Measurements from ENCODE around the gene GSE1.

GSE1 gene

GRCh38 chr16:85709766-85710585 lies 96.9 kb downstream of the GSE1 start:
- no peak for DNase-seq

DNA sequence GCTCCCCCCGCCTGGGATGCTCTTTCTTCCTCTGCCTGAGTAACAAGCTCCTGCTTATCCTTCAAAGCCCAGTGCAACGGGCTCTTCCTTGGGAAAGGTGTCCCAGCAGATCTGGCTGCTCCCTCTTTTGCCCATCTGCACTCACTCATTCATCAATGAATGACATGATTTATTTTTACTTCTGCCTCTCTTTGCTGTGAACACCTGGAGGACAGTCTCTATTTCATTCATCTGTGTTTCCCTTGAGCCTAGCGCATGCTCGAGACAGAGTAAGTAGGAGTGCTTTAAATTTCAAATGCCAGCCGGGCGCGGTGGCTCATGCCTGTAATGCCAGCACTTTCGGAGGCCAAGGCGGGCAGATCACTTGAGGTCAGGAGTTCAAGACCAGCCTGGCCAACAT lies 97.6 kb downstream of the GSE1 start:
- no peak for DNase-seq

DNA sequence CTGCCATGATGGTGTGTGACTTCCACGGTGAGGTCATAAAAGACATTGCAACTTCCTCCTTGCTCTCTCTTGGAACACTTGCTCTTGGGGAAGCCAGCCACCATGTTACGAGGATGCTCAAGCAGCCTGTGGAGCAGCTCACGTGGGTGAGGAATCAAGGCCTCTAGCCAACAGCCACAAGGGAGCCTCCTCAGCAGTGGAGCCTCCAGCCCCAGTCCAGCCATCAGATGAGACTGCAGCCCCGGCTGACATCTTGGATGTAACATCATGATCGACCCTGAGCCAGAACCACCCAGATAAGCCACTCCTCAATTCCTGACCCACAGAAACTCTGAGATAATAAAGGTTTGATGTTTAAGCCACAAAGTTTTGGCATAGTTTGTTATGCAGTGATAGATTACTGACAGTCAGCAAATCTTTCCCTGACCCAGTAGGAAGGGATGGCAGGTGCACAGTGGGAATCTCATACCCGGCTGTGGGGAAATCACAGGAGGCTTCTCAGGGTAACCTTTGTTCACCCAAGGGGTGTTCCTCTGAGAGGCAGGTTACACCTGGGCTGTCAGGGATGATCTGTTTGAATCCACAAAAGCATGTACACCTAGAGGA lies 99.0 kb downstream of the GSE1 start:
- DNase-seq: no peak

DNA sequence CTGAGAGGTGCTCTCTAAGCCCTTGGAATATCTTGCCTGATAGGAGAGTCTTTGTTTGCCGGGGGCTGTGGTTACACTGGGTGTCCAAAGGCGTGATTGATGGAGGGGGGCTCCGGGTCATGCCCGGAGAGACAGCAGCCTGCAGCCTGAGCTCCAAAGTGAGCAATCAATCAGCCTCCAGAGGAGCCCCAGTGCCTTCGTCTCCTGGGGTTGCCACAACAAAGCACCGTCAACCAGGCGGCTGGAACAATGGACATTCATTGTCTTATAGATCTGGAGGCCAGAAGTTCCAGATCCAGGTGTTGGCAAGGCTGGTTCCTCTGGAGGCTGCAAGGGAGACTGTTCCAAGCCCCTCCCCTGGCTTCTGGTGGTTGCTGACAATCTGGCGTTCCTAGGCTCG lies 99.7 kb downstream of the GSE1 start:
- no peak for DNase-seq

GRCh38 chr16:85715169-85716021 lies 102.3 kb downstream of the GSE1 start:
- DNase-seq: peak; percentile 16

DNA sequence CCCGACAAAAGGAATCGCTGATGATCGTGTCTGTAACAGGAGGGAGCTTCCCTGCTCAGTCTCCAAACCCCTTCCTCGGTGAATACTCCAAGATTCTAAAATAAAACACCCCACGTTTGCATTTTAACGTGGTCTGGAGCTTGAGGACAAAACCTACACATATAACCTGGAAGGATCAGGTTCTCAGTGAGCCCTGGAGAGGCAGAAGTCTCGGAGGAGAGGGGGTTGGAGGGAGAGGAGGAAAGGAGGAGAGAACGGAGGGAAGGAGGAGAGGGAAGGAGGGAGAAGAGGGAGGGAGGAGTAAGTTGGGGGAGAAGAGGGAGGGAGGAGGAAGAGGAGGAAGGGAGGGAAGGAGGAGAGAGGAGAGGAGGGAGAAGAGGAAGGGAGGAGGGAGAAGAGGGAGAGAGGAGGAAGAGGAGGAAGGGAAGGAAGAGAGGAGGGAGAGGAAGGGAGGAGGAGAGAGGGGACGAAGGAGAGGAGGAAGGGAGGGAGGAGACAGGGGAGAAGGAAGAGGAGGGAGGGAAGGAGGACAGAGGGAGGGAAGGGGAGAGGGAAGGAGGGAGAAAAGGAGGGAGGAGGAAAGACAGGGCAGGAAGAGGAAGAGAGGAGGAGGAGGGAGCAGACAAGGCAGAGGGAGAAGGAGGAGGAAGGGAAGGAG lies 103.0 kb downstream of the GSE1 start:
- DNase-seq: peak; percentile 14

DNA sequence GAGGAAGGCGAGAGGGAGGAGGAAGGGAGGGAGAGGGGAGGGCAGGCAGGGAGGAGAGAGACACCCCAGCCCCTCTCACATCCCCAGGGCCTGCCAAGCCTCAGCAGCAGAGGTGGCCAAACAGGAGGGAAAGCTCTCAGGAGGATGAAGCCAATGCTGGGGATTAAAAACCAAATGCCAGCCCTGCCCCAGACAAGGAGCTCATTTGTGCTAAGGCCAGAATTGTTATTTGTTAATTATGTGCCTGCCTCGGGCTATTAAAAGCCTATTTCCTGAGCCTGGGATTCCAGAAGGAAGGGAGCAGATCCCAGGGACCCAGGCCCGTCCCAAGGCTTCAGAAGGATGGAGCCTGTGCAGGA lies 103.5 kb downstream of the GSE1 start:
- DNase-seq: no peak

DNA sequence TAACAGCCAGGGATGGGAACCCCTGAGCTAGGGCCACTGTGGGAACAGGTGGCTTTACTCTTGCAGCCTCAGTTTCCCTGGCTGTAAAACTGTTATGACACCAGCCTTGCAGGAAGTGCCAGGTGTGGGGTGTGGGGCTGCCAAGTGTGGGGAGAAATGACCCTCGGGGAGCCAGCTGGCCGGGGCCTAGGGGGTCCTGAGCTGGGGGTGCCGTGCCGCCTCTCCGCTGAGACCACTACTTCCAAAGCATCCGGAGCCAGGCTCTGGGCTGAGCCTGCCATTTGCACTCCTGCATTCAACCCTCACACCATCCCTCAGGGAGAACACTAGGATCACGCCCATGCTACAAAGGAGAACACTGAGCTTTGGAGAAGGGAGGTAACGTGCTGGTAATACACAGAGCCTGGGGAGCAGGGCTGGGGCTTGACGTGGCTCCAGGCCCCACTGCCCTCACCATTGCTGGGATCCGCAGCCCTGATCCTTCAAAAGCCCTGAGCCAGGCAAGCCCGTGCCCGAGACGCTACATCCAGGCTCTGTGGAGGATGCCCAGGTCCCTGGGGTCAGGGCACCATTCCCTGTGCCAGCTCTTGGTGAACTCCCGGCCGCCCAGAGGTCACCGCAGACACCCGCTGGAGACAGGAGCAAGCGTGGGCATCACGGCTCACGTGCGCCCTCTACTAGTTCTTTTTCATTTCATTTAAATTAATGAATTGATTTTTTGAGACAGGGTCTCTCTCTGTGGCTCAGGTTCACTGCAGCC lies 104.5 kb downstream of the GSE1 start:
- peak; percentile 51 for DNase-seq

- no peak for DNase-seq
These were observed 105.0 kb downstream of the GSE1 start for GRCh38 chr16:85718153-85718477.

DNA sequence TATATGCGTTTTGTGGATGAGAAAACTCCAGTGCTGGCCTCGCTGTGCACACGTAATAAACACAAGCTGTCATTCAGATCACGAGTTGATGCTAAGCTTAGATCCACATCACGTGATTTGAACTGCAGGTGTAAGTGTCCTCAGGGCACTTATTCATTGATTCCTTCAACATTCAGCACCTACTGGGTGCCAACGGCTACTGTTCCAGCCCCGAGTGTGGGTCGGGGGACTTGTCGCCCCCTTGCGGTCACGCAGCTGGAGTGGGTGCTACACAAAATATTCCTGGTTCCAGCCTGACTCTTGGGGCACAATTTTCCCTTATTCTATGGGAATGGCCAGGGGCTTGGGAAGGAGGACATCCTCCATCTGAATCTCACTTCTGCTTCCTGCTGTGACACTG lies 105.6 kb downstream of the GSE1 start:
- DNase-seq: no peak

- no peak for DNase-seq
These were observed 106.6 kb downstream of the GSE1 start for GRCh38 chr16:85719605-85720301.

- no peak for DNase-seq
These were observed 107.1 kb downstream of the GSE1 start for GRCh38 chr16:85720302-85720637.

DNA sequence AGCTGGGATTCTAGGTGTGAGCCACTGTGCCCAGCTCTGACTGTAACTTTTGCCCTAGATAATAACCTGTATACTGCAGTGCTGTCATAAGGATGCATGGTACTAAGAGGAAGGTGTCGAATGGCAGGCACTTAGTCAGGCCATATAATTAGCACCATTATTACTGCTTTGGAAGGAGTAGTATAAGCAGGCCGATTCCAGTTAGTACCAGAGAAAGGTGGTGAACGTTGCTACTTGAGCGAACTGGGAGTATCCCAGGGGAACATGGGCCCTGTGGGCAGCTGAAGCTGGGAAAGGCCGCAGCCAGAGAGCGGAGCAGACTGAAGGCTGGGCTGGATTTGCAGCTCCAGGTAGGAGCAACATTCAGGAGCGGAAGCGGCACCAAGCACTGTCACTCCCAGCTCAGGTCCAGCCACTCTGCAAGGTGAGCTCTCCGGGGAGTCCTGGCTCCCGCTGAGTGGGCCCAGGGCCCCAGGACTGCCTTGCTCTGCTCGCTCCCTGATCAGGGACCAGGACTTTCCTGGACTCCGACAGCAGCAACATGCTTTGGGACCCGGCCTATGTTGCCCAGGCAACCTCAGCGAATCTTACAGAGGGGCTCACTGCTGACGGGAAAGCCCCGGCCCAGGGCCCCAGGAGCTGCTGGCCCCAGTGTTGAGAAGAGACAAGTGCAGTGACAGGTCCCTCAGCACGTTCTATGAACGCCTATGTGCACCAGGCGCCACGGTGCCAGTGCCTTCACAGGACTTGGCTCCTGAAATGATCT lies 109.2 kb downstream of the GSE1 start:
- no peak for DNase-seq

DNA sequence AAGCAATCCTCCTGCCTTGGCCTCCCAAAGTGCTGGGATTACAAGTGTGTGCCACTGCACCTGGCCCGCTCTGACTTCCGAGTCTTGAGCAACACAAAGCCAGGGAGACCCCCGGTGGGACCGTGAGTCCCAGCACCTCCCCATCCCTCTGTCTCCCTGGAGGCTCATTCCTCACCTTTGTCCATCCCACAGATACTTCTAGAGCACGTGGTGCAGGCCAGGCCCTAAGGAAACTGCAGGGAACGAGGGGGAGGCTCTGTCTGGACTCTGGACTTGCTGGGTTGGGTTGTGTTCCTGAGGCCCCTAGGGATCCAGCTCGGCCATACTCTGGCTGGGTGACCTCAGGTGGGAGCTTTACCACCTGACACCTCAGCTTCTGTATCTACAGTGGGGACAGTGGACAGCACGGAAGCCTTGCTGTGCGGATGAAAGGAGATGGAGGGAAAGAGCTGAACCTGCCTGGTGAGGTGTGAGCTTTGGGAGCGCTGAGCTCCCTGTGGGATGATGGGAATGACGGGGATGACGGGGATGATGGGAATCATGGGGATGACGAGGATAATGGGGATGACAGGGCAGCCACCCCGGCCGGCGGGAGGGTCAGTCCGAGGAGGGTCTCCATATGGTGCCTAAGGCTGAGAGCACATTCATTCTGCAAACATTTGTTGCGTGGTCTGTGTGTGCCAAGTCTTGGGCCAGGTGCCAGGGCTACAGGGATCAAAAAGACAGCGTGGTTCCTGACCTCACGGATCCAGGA lies 111.2 kb downstream of the GSE1 start:
- DNase-seq: no peak

- no peak for DNase-seq
These were observed 111.8 kb downstream of the GSE1 start for GRCh38 chr16:85724936-85725335.
